Psoas muscle (tissue), 8 donors: Measurements from ENCODE around the gene KRTAP10-6. TPM values are rescaled to one million over a fixed set of nuclear protein-coding genes. Genes with fewer than 3 reads are reported as not detected.
"Not testable (repeated sequence)": the region's sequence is repeated elsewhere in the genome, so short reads cannot be mapped to it uniquely, and the experiment has no call there.

Experiments
- ATAC-seq, 4 donors: fragments of 200-7000 bp; cut with Tn5 transposase; one replicate each; pipeline ENCODE4 v1.9.1; 2020; ENCODE audit warnings: moderate library complexity in 3 of 4, mild to moderate bottlenecking in 2 of 4
- DNase-seq, 2 donors: peaks; one replicate each; pipeline ENCODE4 v3.0.0-alpha.2; 2020
- H3K27ac ChIP-seq: fragments of 200-600 bp; one replicate; pipeline ENCODE4 v1.8.0; 2022
- H3K27me3 ChIP-seq, 3 donors: fragments of 200-600 bp in 1 of 3; one replicate each; pipeline versions ENCODE4 v1.6.1 to v1.8.0; 2013 to 2022; ENCODE audit warnings: low read length in 2 of 3, mild to moderate bottlenecking in 2 of 3, moderate library complexity in 1 of 3; ENCODE audit not compliant: insufficient read depth in 3 of 3
- H3K36me3 ChIP-seq, 2 donors: fragments of 200-600 bp in 1 of 2; one replicate each; pipeline versions ENCODE4 v1.6.1 to v1.8.0; 2013 to 2022; ENCODE audit warnings: low read depth in 1 of 2, mild to moderate bottlenecking in 1 of 2, moderate library complexity in 1 of 2; ENCODE audit not compliant: insufficient read depth in 1 of 2
- H3K4me1 ChIP-seq: fragments of 200-600 bp; one replicate; pipeline ENCODE4 v1.8.0; 2022
- H3K4me3 ChIP-seq: fragments of 200-600 bp; one replicate; pipeline ENCODE4 v1.8.0; 2022; ENCODE audit warnings: mild to moderate bottlenecking
- H3K9me3 ChIP-seq: fragments of 200-600 bp; one replicate; pipeline ENCODE4 v1.8.0; 2022
- CTCF ChIP-seq: fragments of 200-600 bp; IDR thresholded peaks from one replicate; pipeline ENCODE4 v1.8.0; 2022; ENCODE audit warnings: antibody characterized with exemption
- whole genome bisulfite sequencing, 3 donors: extraction: QIAGEN DNeasy Blood & Tissue Kit; methylation state at CpG; one replicate each; pipeline versions ENCODE4 v1.1.6 to v1.1.7; 2013; 5-methylcytosine and 5-hydroxymethylcytosine counted together
- intact Hi-C, 2 donors: fragments of 100-400 bp; cut with DNase I; formaldehyde crosslinking; loops; one replicate each; pipeline versions ENCODE4 v1.11.0 to v1.14.2; 2022
- polyA plus RNA-seq, 3 donors: library from polyadenylated mRNA; stranded (reverse); fragments of 200-250 nt; gene quantifications; one replicate each; pipeline ENCODE4 v1.2.3, GENCODE V29; 2013
- total RNA-seq, 4 donors: library from RNA; stranded (reverse); fragmentation: NEBNext Ultra II Directional in 2 of 4; extraction: Animal tissue kit (Norgen Biotek cat#: 25700) in 2 of 4; gene quantifications; one replicate each; pipeline versions ENCODE4 v1.2.1 to v1.2.4, GENCODE V29; 2021 to 2023
- donor health status: healthy with polysubstance abuse.
- donor health status: DM: no; HTN: no; CAD: no; lungs with moderate emphysema.
- donor health status: Bipolar disorder and iron deficiency.
- donor health status: healthy.
- donor health status: DM: yes; HTN: yes; CAD: no.
- donor health status: DM: no; HTN: no; CAD: no.
- donor health status: DM: no; HTN: no; CAD: no.
- donor health status: DM: yes; HTN: yes; CAD: no.

KRTAP10-6 gene
- total and polyA plus RNA-seq, 7 donors: not detected

GRCh38 chr21:44594406-44594916 is 2.2 kb upstream of the KRTAP10-6 start:
- intact Hi-C loops: no loop called here
- no peak overlapping the region for H3K4me3 ChIP-seq
- H3K9me3 ChIP-seq: no peaks in the 10 kb centered on the region
- H3K27me3 ChIP-seq: peaks cover 0 to 62% (median 9%) of the 10 kb centered on the region in 3 donors
- no peaks in the 10 kb centered on the region for H3K36me3 ChIP-seq
- TF ChIP-seq CTCF: no peak
- H3K4me1 ChIP-seq: no peaks in the 10 kb centered on the region
- no peak for DNase-seq
- no peak overlapping the region for H3K27ac ChIP-seq
- WGBS, 3 donors: 73 to 85% (median 79%) methylated on average over 12 of the region's 12 CpGs
- ATAC-seq: no peak

GRCh38 chr21:44593598-44594405 is 1.5 kb upstream of the KRTAP10-6 start:
- intact Hi-C loops: no loop called here
- ATAC-seq: peak in 2 of 4 donors; percentile 44 to 68
- H3K27ac ChIP-seq: no peak overlapping the region
- peak in 1 of 2 donors; percentile 35 for DNase-seq
- H3K27me3 ChIP-seq: peaks cover 0 to 59% (median 11%) of the 10 kb centered on the region in 3 donors
- TF ChIP-seq CTCF: no peak
- H3K36me3 ChIP-seq: no peaks in the 10 kb centered on the region
- no peaks in the 10 kb centered on the region for H3K9me3 ChIP-seq
- WGBS, 3 donors: 32 to 39% (median 34%) methylated on average over 20 of the region's 20 CpGs
- no peak overlapping the region for H3K4me3 ChIP-seq
- no peaks in the 10 kb centered on the region for H3K4me1 ChIP-seq

- H3K36me3 ChIP-seq, intact Hi-C loops, ATAC-seq, H3K4me1 ChIP-seq, H3K9me3 ChIP-seq, H3K4me3 ChIP-seq, DNase-seq, H3K27ac ChIP-seq: not testable (repeated sequence)
- WGBS, 3 donors: 8 to 20% (median 14%) methylated on average over 1 to 4 of the region's 4 CpGs
- peaks cover 0 to 38% (median 11%) of the 10 kb centered on the region in 3 donors for H3K27me3 ChIP-seq
These were observed 539 bp downstream of the KRTAP10-6 start for GRCh38 chr21:44591801-44592130.

- peaks cover 0 to 38% (median 11%) of the 10 kb centered on the region in 3 donors for H3K27me3 ChIP-seq
- H3K9me3 ChIP-seq, H3K4me3 ChIP-seq, DNase-seq, H3K36me3 ChIP-seq, intact Hi-C loops, H3K27ac ChIP-seq, H3K4me1 ChIP-seq, ATAC-seq: not testable (repeated sequence)
- WGBS, 3 donors: 26 to 32% (median 27%) methylated on average over 9 to 18 of the region's 19 CpGs
These were observed 1.2 kb downstream of the KRTAP10-6 start for GRCh38 chr21:44590897-44591800.

- 72 to 82% (median 75%) methylated on average over 9 to 10 of the region's 10 CpGs for WGBS, 3 donors
- DNase-seq (no peak), ATAC-seq (no peak)
- no peak for TF ChIP-seq CTCF
- Histone ChIP-seq H3K36me3 (no peaks in the 10 kb centered on the region), H3K4me1 (no peaks in the 10 kb centered on the region), H3K27me3 (peaks cover 0 to 42% (median 15%) of the 10 kb centered on the region in 3 donors), H3K4me3 (no peak overlapping the region), H3K27ac (no peak overlapping the region), H3K9me3 (no peaks in the 10 kb centered on the region)
- intact Hi-C loops: no loop called here
These were observed 2.0 kb downstream of the KRTAP10-6 start for GRCh38 chr21:44590311-44590721.
